GM19372 (cell line): ENCODE results near the gene DDX39A.
A peak's percentile ranks its signal among the peaks of the same experiment; 100 is the strongest.
"Not testable (repeated sequence)": the region's sequence is repeated elsewhere in the genome, so short reads cannot be mapped to it uniquely, and the experiment has no call there.

Source experiments
- ATAC-seq: cut with Tn5 transposase; IDR thresholded peaks from one replicate; pipeline ENCODE4 v1.9.1; 2021; ENCODE audit warnings: mild to moderate bottlenecking, low read depth, moderate library complexity; ENCODE audit not compliant: unreplicated experiment

DDX39A gene

DNA sequence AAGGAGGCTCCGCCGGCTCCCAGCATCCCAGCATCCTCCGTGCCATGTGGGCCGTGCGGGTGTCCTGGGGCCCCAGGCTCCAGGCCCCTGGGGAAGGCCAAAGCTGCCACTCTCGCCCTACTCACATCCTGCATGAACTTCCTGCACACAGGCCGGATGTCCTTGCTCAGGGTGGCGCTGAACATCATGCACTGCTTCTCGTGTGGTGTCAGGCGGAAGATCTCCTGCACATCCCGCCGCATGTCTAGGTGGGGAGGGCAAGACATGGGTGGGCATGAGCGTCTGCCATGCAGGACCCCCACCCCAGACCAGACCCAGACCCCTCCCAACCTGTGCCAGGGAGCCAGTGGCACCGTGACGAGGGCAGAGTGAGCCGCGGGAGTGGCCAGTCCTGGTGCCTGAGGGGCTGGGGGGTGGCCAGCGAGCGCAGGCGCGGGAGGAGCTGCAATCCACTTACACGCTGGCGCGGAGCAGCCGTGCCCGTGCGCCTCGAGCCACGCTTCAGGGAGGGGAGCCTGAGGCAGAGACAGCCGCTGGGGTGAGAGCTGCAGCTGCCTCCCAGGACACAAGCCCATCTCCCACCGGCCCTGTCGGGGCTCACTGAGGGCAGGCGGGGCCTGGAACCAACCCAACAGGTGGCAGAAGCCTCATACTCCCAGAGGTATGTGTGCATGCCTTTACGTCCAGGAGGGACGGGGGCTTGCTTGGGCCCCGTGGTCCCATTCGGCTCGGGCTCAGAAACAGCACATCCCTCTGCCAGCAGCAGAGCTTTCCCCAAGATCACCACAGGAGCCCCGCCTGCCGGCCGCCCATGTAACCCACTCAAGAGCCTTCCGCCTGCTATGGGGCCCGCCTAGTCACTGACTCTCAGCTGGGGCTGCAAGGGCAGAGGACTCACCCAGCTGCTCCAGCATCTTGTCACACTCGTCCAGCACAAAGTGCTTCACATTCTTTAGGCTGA lies 8.8 kb downstream of the DDX39A start:
- no peak for ATAC-seq

DNA sequence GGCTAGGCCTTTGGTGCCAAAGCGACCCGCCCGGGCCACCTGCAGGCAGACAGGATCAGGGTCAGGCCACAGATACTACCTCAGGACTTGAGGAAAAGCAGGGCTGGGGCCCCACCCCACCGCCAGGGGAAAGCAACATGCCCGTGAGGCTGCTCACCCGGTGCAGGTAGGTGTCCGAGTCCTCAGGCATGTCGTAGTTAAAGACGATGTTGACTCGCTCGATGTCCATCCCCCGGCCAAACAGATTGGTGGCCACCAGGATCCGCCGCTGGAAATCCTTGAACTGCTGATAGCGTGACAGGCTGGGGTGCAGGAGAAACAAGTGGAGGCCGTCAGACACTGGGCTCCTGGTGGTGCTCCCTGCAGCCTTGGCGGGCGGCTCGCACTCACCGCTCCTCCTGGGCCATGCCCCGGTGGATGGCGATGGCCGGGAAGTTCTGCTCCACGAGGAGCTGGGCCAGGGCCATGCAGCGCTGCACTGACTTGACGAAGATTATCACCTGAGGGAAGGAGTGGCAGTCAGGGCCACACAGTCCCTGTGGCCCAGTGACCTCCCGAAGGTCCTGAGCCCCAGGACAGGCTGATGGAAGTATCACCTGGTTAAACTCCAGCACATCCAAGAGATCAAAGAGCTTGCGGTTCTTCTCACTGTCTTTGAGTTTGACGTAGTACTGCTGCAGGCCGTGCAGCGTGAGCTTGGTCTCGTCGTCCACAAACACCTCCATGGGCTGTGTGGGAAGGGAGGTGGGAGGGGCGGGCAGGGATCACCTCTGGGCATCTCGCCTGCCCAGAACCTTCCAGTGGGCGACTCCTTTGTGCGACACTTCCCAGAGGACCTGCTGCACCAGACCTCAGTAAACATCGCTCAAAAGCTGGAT lies 9.8 kb downstream of the DDX39A start:
- no peak for ATAC-seq

DNA sequence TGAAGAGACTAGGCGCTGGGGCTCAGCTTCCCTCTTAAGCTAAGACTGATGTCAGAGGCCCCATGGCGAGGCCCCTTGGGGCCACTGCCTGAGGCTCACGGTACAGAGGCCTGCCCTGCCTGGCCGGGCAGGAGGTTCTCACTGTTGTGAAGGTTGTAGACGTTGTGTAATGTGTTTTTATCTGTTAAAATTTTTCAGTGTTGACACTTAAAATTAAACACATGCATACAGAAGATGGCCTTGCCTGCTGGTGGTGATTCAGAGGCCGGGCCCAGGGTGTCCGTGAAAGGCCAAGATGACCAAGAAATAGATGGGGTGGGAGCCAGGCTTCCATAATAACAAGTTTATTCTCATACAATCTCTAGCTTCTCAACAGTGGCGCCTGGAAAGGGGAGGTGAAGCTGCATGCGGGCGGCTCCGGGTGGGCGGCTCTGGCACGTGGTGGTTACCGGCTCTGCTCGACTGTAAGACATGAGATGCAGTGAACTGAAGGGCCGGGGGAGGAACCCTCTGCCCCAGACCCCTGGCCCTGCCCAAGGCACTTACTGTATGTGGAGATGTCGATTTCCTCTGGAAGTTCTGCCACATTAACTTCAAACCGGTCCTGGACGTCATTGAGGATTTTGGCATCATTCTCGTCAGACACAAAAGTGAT lies 10.5 kb downstream of the DDX39A start:
- ATAC-seq, result no peak

GRCh38 chr19:14407605-14408484 lies 11.3 kb downstream of the DDX39A start:
- no peak for ATAC-seq

GRCh38 chr19:14406645-14407401 lies 12.3 kb downstream of the DDX39A start:
- ATAC-seq, result no peak

- ATAC-seq, result peak; percentile 69
Observed at GRCh38 chr19:14405758-14406644, 13.1 kb downstream of the DDX39A start.

GRCh38 chr19:14405380-14405757 lies 13.8 kb downstream of the DDX39A start:
- no peak for ATAC-seq

DNA sequence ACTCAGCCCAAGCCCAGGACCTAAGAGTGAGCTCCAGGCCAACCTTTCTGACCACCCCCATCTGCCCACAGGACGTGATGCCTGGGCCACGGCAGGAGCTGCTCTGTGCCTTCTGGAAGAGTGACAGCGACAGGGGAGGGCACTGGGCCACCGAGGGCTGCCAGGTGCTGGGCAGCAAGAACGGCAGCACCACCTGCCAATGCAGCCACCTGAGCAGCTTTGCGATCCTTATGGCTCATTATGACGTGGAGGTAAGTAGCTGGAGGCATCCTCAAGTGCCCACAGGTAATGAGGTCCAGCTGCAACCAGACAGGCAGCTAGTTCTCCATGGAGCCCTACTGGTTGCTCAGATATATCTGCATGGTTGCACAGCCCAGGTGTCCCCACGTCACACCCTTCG lies 14.8 kb downstream of the DDX39A start:
- ATAC-seq, result no peak

DNA sequence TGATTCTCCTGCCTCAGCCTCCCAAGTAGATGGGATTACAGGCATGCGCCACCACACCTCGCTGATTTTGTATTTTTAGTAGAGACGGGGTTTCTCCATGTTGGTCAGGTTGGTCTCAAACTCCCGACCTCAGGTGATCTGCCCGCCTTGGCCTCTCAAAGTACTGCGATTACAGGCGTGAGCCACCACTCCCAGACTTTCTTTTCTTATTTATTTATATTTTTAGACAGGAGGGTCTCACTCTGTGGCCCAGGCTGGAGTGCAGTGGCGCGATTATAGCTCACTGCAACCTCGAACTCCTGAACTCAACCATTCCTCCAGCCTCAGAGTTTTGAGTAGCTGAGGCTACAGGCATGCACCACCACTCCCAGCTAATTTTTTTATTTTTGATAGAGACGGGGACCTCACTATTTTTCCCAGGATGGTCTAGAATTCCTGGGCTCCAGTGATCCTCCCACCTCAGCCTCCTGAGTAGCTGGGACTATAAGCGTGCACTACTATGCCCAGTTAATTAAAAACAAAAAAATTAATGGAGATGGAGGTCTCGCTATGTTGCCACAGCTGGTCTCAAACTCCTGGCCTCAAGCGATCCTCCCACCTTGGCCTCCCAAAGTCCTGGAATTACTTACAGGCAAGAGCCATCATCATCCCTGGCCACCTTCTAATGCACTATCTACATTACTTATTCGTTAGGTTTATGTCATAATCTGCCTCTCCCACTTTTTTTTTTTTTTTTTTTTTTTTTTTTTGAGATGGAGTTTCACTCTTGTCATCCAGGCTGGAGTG lies 15.8 kb downstream of the DDX39A start:
- not testable (repeated sequence) for ATAC-seq

GRCh38 chr19:14402332-14403144 lies 16.6 kb downstream of the DDX39A start:
- ATAC-seq, result no peak

DNA sequence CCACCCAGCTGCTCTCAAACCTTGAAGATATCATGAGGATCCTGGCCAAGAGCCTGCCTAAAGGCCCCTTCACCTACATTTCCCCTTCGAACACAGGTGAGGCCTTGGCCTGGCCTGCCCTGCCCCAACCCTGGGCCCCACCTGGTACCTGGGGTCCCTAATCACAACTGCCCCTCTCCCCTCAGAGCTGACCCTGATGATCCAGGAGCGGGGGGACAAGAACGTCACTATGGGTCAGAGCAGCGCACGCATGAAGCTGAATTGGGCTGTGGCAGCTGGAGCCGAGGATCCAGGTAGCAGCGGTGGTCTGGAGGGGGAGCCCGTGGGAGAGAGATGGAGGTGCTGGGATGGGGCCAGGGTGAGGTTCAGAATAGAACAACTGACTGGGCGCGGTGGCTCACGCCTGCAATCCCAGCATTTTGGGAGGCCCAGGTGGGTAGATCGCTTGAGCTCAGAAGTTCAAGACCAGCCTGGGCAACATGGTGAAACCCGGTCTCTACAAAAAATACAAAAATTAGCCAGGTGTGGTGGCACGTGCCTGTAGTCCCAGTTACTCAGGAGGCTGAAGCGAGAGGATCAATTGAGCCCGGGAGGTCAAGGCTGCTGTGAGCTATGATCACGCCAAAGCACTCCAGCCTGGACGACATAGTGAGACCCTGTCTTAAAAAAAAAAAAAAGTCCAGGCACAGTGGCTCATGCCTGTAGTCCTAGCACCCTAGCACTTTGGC lies 17.5 kb downstream of the DDX39A start:
- ATAC-seq, result no peak

GRCh38 chr19:14400951-14401431 lies 18.1 kb downstream of the DDX39A start:
- no peak for ATAC-seq

DNA sequence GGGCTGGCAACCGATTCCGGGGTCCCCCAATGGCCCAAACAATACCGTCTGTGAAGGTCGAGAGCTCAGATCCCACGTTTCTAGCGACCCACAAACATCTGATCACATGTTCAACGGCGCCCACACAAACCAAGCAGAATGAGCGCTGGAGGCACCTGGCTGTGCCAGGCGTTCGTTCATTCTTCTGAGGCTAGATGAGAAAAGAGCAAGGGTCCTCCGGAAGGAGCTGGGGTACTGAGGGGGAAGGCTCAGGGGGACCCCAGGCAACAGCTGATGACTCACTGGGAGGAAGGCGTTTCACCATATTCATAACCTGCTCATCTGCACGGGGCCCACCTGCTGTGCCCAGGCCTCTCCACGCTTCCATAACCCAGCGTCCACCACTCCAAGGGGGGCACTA lies 22.0 kb downstream of the DDX39A start:
- ATAC-seq, result not testable (repeated sequence)

DNA sequence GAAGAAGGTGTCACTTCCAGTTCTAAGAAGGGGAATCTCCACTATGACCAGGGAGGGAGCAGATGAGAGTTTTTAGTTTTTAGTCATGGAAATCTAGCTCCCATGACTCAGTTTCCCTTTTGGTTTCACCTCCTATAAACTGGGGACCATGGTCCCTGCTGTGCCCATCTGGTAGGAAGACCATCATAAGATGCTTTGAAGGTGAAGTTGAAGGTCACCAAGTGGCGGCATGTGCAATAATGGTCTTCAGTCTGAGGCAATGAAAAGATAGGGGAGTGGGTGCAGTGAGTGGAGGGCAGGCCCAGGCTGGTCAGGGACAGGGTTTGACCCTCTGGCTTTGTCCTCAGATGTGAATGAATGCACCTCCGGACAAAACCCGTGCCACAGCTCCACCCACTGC lies 22.4 kb downstream of the DDX39A start:
- not testable (repeated sequence) for ATAC-seq

DNA sequence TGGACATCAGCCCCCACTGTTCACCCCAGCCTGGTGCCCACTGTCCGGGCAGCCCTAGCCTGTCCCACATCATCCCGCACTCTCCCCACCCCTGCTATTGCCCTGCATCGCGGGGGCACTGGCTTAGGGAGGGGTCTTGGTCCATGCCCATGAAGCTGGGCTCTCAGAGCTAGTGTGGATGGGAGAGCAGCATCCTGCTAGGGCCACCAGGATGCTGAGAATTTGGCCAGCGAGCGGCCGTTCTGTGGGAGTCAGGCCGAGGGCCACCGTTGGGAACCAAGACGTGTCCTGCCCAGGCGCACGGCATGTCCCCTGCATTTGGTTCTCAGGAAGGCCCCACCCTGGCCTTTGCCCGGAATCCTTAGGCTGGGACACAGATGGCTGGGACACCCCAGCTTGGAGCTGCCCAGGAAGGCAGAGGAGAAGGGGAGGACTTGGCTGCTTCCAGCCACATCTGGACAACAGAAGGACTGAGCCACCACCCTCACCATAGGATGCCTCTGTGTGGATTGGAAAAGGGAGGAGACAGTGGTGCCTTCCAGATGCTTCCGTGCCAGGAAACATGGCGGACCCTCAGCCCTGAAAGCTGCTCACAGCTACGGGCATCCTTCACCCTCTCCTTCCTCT lies 23.3 kb downstream of the DDX39A start:
- ATAC-seq, result no peak
